Calu3 (cell line): ENCODE results near the gene JCHAIN. TPM values are rescaled to one million over a fixed set of nuclear protein-coding genes. Genes with fewer than 3 reads are reported as not detected.

ENCODE experiments used
- BruUV-seq: library from RNA; stranded (reverse); fragments of 400-500 nt; replicated peaks from 2 replicates; lab custom pipeline; 2021; lab: Mats Ljungman, UMichigan
- CTCF ChIA-PET: fragments of 300-600 bp; sonication (Branson Sonifier 250); formaldehyde crosslinking; loops from one replicate; lab custom pipeline; 2022; ENCODE audit warnings: antibody characterized with exemption; lab: Charles Lee
- DNase-seq: peaks from one replicate; pipeline ENCODE4 v3.0.0; 2022
- H3K27ac Mint-ChIP-seq: one replicate; pipeline ENCODE4 v1.8.0; 2022; ENCODE audit warnings: mixed read lengths; ENCODE audit not compliant: unreplicated experiment
- H3K27me3 Mint-ChIP-seq: one replicate; pipeline ENCODE4 v1.8.0; 2022; ENCODE audit warnings: mixed read lengths; ENCODE audit not compliant: unreplicated experiment
- H3K36me3 Mint-ChIP-seq: one replicate; pipeline ENCODE4 v1.8.0; 2022; ENCODE audit warnings: mild to moderate bottlenecking, moderate library complexity, mixed read lengths; ENCODE audit not compliant: insufficient read depth, unreplicated experiment
- H3K4me1 Mint-ChIP-seq: one replicate; pipeline ENCODE4 v1.8.0; 2022; ENCODE audit warnings: mild to moderate bottlenecking, low read depth, mixed read lengths; ENCODE audit not compliant: unreplicated experiment
- H3K4me3 Mint-ChIP-seq: one replicate; pipeline ENCODE4 v1.8.0; 2022; ENCODE audit warnings: mild to moderate bottlenecking, low read depth, moderate library complexity, mixed read lengths; ENCODE audit not compliant: unreplicated experiment
- H3K9me3 Mint-ChIP-seq: one replicate; pipeline ENCODE4 v1.8.0; 2022; ENCODE audit warnings: low read depth, mixed read lengths; ENCODE audit not compliant: unreplicated experiment
- intact Hi-C: fragments of 100-400 bp; cut with micrococcal nuclease; formaldehyde crosslinking; loops from one replicate; pipeline ENCODE4 v1.10.0; 2022; ENCODE audit not compliant: unreplicated experiment
- total RNA-seq: library from RNA; stranded (reverse); gene quantifications from 2 replicates; pipeline ENCODE4 v1.2.3, GENCODE V29; 2022
- TF ChIP-seq, protein P1 (sequence below): fragments of 200-600 bp; IDR thresholded peaks from one replicate; pipeline ENCODE4 v1.8.0; 2022; ENCODE audit warnings: antibody characterized with exemption; ENCODE audit not compliant: unreplicated experiment

The JCHAIN gene
- total RNA-seq, 1 experiment from 2014 or later = not detected

GRCh38 chr4:70712604-70713452 is 46.5 kb upstream of the JCHAIN start:
- Mint-ChIP-seq H3K36me3 (no peaks in the 10 kb centered on the region), H3K27ac (no peak overlapping the region), H3K9me3 (no peaks in the 10 kb centered on the region), H3K4me3 (no peak overlapping the region), H3K4me1 (no peaks in the 10 kb centered on the region), H3K27me3 (no peaks in the 10 kb centered on the region)
- intact Hi-C loops = no loop called here
- TF ChIP-seq, protein P1, sequence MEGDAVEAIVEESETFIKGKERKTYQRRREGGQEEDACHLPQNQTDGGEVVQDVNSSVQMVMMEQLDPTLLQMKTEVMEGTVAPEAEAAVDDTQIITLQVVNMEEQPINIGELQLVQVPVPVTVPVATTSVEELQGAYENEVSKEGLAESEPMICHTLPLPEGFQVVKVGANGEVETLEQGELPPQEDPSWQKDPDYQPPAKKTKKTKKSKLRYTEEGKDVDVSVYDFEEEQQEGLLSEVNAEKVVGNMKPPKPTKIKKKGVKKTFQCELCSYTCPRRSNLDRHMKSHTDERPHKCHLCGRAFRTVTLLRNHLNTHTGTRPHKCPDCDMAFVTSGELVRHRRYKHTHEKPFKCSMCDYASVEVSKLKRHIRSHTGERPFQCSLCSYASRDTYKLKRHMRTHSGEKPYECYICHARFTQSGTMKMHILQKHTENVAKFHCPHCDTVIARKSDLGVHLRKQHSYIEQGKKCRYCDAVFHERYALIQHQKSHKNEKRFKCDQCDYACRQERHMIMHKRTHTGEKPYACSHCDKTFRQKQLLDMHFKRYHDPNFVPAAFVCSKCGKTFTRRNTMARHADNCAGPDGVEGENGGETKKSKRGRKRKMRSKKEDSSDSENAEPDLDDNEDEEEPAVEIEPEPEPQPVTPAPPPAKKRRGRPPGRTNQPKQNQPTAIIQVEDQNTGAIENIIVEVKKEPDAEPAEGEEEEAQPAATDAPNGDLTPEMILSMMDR = no peak
- CTCF ChIA-PET = interaction anchor here (0.6 kb wide), 1 partner anchor 8 kb away, joined by 3 read pairs; no protein-coding TSS in a partner anchor
- no peak for DNase-seq
- BruUV-seq = no TSS peak

DNA sequence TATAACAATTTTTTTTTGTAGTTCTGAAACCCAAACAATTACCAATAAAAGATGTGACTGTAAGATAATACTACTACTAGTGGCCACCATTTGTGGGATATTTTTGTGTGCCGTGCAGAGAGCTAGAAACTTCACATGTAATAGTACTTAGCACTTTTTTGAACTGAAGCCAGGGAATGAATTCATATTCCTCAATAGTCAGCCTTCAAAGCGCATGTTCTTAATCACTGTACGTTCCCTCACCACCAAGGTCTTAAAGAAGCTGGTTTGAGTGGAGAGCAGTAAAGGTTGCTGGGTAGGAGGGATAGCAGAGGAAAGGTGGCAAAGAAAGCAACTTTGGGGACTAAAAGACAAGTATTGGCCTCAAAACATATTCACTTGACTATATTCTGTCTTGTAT is 45.8 kb upstream of the JCHAIN start:
- H3K9me3 Mint-ChIP-seq = no peaks in the 10 kb centered on the region
- H3K4me3 Mint-ChIP-seq = no peak overlapping the region
- H3K4me1 Mint-ChIP-seq = no peaks in the 10 kb centered on the region
- TF ChIP-seq, protein P1 = no peak
- CTCF ChIA-PET = interaction anchor here (0.6 kb wide), 1 partner anchor 9 kb away, joined by 3 read pairs; no protein-coding TSS in a partner anchor
- intact Hi-C loops = no loop called here
- DNase-seq = no peak
- BruUV-seq = no TSS peak
- H3K27ac Mint-ChIP-seq = no peak overlapping the region
- no peaks in the 10 kb centered on the region for H3K27me3 Mint-ChIP-seq
- no peaks in the 10 kb centered on the region for H3K36me3 Mint-ChIP-seq

GRCh38 chr4:70711599-70711998 is 45.3 kb upstream of the JCHAIN start:
- Mint-ChIP-seq H3K27me3 (no peaks in the 10 kb centered on the region), H3K36me3 (no peaks in the 10 kb centered on the region), H3K9me3 (no peaks in the 10 kb centered on the region), H3K27ac (no peak overlapping the region), H3K4me3 (no peak overlapping the region), H3K4me1 (no peaks in the 10 kb centered on the region)
- TF ChIP-seq, protein P1 = no peak
- intact Hi-C loops = no loop called here
- no peak for DNase-seq
- CTCF ChIA-PET = no interaction called here
- BruUV-seq = no TSS peak

GRCh38 chr4:70709611-70710205 is 43.4 kb upstream of the JCHAIN start:
- Mint-ChIP-seq H3K9me3 (no peaks in the 10 kb centered on the region), H3K4me3 (no peak overlapping the region), H3K36me3 (peaks cover 12% of the 10 kb centered on the region), H3K27me3 (no peaks in the 10 kb centered on the region), H3K4me1 (no peaks in the 10 kb centered on the region), H3K27ac (no peak overlapping the region)
- TF ChIP-seq, protein P1 = no peak
- no peak for DNase-seq
- intact Hi-C loops = loop anchor here (10.0 kb wide), 1 partner anchor 125 kb away; the partner anchor contains the start of gene GRSF1
- no TSS peak for BruUV-seq
- CTCF ChIA-PET = no interaction called here
